Uterus (tissue), 2 donors: Measurements from ENCODE around the gene CELA2B.

Source experiments
- POLR2A ChIP-seq, 2 donors: fragments of 450-650 bp; IDR thresholded peaks; one replicate each; pipeline ENCODE4 v1.6.1; 2016; ENCODE audit warnings: antibody characterized with exemption in 2 of 2, mild to moderate bottlenecking in 1 of 2, moderate library complexity in 1 of 2
- TF ChIP-seq, protein P1 (sequence below), 4 experiments: fragments of 200-600 bp in 2 of 4; fragments of 450-650 bp in 2 of 4; sonication (generic) in 2 of 4; IDR thresholded peaks; one replicate each; pipeline ENCODE4 v1.5.1; 2016 to 2019; ENCODE audit warnings: antibody characterized with exemption in 4 of 4, mild to moderate bottlenecking in 2 of 4, moderate library complexity in 1 of 4

DNA sequence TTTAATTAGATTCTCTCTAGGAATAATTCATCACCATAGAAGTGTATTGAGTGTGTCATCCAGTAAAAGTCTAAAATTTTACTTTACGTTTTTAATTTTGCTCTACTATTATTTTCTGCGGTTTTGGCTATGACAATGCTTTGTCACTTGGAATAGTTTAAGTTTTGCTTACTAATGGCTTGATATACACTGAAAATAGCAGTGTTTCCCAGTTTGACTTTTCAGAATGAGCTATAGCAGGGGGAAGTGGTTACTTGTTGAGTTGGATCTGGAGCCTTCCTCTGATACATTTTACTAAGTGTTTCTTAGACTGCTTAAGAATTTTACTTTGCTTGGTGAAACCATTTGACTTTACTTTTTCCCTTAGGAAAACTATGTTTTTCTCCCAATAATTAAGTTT, 55.8 kb downstream of the CELA2B start:
- TF ChIP-seq, protein P1, sequence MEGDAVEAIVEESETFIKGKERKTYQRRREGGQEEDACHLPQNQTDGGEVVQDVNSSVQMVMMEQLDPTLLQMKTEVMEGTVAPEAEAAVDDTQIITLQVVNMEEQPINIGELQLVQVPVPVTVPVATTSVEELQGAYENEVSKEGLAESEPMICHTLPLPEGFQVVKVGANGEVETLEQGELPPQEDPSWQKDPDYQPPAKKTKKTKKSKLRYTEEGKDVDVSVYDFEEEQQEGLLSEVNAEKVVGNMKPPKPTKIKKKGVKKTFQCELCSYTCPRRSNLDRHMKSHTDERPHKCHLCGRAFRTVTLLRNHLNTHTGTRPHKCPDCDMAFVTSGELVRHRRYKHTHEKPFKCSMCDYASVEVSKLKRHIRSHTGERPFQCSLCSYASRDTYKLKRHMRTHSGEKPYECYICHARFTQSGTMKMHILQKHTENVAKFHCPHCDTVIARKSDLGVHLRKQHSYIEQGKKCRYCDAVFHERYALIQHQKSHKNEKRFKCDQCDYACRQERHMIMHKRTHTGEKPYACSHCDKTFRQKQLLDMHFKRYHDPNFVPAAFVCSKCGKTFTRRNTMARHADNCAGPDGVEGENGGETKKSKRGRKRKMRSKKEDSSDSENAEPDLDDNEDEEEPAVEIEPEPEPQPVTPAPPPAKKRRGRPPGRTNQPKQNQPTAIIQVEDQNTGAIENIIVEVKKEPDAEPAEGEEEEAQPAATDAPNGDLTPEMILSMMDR (IDR thresholded peaks at IDR 0.05) = no peak
- TF ChIP-seq POLR2A (IDR thresholded peaks at IDR 0.05) = no peak
